Stimulated activated CD4-positive, alpha-beta T cell treated with anti-CD3 and anti-CD28 coated beads, Interleukin-15, amount 100 ng/mL, for 1 hour (primary cell): ENCODE results near the gene PGAM2.

Source experiments
- DNase-seq, 2 donors: peaks; one replicate each; pipeline ENCODE4 v3.0.0-alpha.2; 2020; ENCODE audit warnings: low read depth in 1 of 2, low spot score in 1 of 2

PGAM2 gene

GRCh38 chr7:44067064-44067951 lies 1.9 kb upstream of the PGAM2 start:
- DNase-seq: no peak

DNA sequence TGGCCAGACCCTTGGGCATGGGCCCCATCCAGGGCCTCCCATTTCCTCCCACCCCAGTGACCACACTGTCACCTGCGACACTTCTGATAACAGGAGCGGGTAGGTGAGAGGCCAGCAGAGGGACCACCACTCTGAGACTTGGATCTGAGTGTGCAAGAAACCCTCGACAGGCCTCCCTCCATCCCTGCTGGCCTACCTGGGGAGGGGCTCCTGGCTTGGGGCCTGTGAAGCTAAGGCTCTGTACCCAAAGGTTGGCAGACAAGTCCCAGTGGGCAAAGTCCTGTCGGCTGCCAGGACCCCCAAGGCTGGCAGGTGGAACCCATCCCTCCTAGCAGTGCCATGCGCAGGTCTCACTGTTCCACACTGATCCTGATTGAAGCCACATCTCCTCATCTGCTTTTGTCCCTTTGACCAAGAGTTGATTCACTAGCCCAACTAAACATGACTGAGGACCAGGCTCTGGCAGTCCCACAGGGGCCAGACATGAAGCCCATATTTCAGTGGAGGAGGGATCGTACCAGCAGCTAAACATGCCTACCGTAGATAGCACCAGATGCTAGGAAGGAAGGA lies 1.2 kb upstream of the PGAM2 start:
- DNase-seq: no peak

DNA sequence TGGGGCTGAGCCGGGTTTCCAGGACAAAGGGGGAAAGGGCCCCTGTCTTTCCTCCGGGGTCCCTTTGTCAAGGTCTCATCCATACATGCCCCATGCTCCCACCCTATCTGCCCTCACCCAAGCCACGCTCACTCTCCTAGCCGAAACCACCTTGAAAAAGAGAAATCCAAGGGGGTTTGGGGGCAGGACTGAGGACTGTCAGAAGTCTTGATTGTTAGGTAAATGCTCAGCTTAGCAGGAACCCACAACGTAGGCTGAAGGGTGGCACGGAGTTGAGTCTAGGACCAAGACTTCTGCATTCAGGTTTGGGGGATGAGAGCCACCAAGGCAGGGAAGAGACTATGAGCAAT lies 719 bp upstream of the PGAM2 start:
- no peak for DNase-seq

DNA sequence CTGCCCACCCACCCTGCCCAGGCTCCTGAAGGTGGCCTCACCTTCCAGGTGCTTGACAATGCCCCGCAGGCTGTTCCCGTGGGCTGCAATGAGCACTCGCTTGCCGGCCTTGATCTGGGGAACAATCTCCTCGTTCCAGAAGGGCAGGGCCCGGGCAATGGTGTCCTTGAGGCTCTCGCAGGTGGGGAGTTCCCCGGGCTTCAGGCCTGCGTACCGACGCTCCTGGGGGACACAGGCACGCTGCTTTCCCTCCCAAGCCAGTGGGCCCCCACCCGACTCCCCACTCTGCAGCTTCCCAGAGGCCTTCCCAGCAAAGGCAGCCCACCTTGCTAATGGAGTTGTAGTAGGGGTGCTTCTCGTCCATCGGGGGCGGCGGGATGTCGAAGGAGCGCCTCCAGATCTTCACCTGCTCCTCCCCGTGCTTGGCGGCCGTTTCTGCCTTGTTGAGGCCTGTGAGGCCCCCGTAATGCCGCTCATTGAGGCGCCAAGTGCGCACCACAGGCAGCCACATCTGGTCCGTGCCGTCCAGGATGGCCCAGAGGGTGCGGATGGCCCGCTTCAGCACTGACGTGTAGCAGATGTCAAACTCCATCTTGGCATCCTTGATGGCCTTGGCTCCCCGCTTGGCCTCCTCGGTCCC lies 456 bp downstream of the PGAM2 start:
- no peak for DNase-seq

DNA sequence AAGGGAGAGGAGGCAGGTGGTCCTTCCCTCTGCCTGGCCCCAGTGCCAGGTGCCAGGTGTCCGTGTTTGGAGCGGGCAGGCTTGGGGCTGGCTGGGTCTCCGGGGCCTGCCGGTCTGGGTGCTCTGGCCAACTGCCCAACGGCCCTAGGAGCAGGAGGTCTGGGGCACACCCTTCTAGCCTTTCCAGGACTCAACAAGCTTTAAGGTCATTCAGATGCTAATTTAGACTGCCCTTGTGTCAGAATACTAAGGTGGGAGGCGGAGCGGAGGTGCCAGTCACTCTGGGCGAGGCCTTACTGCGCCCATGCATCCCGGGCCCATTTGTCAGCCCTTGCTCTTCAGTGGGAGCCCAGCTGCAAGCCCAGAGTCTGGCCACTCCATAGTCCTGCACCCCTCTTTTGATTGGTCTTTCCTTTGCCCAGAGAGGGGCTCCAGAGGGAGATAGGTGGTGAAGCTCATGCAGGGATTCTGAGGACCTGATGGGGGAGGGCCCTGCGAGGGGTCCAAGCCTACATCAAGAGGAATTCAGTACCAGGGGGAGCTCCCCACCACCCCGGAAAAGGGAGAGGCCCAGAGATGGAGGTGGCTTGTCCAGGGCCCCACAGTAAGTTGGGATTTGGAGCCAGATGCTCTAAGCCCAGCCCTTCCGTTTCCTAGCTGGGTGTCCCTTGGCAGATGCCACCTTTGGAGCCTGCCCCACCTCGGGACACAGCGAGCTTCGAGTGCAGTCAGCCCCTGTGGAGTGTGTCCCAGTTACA lies 1.3 kb downstream of the PGAM2 start:
- no peak for DNase-seq

- no peak for DNase-seq
Measured at GRCh38 chr7:44063547-44063893, 1.8 kb downstream of the PGAM2 start.

- DNase-seq: no peak
Measured at GRCh38 chr7:44062903-44063295, 2.5 kb downstream of the PGAM2 start.

DNA sequence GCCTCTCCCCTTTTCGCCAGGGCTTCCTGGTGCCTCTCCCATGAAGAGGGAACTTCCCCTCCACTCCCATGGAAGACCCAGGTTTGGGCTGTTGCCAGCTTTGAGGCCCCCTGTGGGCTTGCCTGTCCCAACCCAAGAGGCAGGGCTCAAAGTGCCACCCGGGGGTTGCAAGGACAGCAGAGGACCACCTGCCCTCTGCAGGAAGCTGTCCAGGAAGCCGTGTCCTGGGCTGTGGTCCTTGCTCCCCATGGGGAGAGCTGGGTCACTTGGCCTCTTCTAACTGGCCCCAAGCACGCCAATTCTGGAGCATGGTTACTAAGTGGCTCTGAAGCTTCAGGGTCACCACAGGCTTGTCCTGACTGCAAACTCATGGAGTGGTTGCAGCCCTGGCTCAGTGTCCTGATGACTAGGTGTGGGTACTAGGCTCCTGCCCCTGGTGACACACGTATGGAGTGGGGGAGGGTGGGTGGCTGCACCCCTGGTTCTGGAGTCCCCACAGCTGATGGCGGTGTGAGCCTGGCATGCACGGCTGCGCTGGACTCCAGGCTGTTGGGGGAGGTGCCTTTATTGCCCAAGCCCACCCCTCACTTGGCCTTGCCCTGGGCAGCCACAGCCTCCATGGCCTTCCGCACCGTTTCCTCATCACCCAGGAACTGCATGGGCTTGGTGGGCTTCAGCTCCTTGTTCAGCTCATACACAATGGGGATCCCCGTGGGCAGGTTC lies 3.0 kb downstream of the PGAM2 start:
- DNase-seq: no peak

DNA sequence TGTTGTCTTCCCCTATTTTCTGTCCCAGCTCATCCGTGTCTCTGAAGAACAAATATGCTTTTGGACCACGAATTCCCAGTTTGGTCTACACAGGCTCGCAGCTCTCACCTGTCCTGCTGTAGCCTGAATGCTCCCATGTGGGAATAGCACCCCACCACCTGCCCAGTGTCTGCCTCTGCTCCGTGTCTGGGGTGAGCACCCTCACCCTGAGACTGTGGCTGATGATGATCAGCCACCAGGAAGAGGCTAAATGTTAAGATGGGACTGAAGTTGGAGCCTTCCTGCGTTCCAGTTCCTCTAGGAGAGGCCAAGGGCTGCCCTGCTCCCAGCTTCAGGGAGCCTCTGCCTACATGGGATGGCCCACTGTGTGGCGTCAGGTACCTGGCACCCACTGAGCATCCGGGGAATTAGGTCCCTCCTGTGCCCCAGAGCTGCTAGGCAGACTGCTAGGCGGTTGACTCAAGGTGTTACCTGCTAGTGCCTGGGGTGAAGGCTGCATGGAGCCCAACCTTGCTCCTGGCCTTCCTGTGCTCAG lies 3.7 kb downstream of the PGAM2 start:
- DNase-seq: no peak

DNA sequence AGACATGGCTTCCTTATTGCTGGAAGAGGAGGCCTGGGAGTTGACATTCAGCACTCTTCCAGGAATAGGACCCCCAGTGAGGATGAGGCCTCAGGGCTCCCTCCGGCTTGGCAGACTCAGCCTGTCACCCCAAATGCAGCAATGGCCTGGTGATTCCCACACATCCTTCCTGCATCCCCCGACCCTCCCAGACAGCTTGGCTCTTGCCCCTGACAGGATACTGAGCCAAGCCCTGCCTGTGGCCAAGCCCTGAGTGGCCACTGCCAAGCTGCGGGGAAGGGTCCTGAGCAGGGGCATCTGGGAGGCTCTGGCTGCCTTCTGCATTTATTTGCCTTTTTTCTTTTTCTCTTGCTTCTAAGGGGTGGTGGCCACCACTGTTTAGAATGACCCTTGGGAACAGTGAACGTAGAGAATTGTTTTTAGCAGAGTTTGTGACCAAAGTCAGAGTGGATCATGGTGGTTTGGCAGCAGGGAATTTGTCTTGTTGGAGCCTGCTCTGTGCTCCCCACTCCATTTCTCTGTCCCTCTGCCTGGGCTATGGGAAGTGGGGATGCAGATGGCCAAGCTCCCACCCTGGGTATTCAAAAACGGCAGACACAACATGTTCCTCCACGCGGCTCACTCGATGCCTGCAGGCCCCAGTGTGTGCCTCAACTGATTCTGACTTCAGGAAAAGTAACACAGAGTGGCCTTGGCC lies 4.3 kb downstream of the PGAM2 start:
- DNase-seq: no peak

DNA sequence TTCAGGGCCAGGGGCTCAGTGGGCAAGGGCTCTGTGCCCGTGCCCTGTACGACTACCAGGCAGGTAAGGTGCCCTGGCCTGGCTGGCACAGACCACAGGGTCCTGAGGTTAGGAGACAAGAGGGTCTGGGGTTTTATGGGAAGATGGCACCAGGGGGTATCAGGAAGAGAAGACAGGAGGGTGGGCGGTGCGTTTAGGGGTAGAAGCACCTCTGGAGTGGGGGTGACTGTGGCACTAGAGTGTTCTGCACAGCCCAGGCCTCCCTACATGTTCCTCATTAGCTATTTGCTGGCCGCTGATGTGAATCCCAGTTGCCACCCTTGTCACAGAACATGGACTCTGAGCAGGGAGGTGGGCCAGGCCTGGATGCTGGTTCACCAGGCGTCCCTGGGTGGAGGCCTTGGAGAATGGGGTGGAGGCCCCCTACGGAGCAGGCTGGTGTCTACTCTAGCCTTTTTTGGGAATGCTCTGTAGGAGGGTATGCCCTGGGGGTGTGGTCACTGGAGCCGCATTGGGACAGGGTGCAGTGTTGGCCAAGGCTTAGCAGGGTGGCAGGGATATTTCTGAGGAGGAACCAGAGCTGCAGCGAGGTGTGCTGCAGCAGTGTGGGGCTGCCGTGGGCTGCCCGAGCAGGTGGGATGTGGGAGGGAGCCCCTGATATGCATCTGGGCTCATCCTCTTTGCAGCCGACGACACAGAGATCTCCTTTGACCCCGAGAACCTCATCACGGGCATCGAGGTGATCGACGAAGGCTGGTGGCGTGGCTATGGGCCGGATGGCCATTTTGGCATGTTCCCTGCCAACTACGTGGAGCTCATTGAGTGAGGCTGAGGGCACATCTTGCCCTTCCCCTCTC lies 5.0 kb downstream of the PGAM2 start:
- no peak for DNase-seq

GRCh38 chr7:44059219-44060090 lies 5.9 kb downstream of the PGAM2 start:
- no peak for DNase-seq

GRCh38 chr7:44058759-44059218 lies 6.6 kb downstream of the PGAM2 start:
- no peak for DNase-seq

GRCh38 chr7:44057849-44058758 lies 7.3 kb downstream of the PGAM2 start:
- DNase-seq: no peak

DNA sequence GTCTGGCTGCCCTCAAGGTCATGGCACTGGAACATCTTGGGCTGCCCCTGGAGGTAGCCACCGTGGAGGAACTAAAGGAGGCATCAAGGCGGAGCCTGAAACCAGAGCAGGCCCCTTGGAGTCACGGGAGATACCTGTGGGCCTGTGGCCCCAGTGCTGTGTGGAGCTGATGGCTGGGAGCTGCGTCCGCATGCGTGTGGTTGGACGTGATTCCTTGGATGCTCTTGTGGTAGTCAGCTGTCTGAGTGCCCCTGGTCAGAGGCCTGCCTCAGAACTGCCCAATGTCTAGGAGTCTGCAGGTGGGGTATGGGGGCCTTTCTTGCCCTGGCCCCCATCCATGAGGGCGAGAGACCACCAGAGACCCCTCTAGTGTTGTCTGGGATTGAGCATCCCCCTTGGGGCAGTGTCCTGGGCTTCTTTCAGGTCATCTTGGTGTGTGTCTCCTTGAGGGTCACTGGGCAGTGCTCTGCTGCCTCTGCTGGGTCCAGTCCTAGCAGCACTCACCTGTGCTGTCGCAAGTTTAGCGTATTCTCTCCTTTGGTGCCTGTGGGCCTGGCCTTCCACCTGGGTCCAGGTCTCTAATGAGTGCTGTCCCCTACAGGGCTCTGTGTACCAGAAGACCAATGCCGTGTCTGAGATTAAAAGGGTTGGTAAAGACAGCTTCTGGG lies 8.1 kb downstream of the PGAM2 start:
- DNase-seq: no peak

DNA sequence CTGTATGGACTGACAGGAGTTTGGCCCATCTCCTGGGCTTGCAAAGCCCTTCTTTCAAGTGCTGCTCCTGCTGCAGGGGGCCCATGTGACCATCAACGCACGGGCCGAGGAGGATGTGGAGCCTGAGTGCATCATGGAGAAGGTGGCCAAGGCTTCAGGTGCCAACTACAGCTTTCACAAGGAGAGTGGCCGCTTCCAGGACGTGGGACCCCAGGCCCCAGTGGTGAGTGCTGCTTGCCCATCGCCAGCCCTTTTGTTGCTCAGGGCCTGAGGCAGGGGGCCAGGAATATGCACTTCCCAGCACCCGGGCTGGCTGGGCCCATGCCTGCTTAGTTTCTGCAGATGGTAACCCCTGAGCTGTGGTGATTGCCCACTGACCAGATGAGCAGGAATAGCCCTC lies 8.7 kb downstream of the PGAM2 start:
- no peak for DNase-seq
